Adipose tissue (tissue), 3 donors: ENCODE results near the gene CSTB. TPM values are rescaled to one million over a fixed set of nuclear protein-coding genes. Genes with fewer than 3 reads are reported as not detected.

Experiments used
- H3K27ac ChIP-seq: one replicate; pipeline ENCODE4 v1.5.1; 2013; ENCODE audit warnings: low read depth, low read length
- WGBS, 3 donors: extraction: QIAGEN DNeasy Blood & Tissue Kit; methylation state at CpG; one replicate each; pipeline ENCODE4 v1.1.7; 2013; 5-methylcytosine and 5-hydroxymethylcytosine counted together
- polyA plus RNA-seq, 3 donors: library from polyadenylated mRNA; stranded (reverse); fragments of 200-250 nt; gene quantifications; one replicate each; pipeline ENCODE4 v1.2.3, GENCODE V29; 2013
- donor health status: healthy with polysubstance abuse.
- donor health status: Bipolar disorder and iron deficiency.
- donor health status: healthy.

CSTB gene
- polyA plus RNA-seq, 3 donors = 25.0 to 92.0 (median 90.4) TPM

DNA sequence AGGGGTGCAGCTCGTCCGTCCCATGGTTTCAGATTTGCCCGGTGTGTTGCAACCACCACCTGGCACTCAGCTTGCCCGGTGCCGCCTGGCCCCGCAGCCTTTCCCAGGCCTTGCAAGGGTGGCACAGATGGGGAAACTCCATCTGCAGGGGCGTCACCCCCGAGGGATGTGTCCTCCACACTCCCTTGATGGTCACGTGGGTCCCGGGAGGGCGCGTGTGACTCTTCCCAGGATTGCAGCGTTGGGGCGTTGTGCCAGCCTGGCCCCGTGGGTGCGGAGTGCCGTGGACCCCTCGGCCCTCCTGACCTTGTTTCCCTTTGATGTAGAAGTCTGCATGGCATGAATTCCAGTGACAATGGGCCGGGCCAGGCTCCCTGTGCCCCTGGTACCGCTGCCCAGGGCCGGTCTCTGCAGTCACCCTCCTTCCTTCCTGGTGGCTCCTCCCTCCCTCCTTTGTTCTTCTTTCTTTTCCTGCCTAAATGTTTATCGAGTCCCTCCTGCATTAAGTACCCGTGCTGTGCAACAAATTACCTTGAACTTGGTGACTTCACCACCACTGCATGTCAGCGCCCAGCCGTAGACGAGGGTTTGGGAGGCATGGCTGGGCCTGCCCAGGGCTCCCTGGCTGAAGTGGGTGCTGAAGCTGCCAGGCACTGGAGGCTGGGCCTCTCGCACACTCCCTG lies 36.2 kb upstream of the CSTB start:
- 33 to 70% (median 37%) methylated on average over 27 of the region's 27 CpGs for WGBS, 3 donors
- no peak overlapping the region for H3K27ac ChIP-seq

DNA sequence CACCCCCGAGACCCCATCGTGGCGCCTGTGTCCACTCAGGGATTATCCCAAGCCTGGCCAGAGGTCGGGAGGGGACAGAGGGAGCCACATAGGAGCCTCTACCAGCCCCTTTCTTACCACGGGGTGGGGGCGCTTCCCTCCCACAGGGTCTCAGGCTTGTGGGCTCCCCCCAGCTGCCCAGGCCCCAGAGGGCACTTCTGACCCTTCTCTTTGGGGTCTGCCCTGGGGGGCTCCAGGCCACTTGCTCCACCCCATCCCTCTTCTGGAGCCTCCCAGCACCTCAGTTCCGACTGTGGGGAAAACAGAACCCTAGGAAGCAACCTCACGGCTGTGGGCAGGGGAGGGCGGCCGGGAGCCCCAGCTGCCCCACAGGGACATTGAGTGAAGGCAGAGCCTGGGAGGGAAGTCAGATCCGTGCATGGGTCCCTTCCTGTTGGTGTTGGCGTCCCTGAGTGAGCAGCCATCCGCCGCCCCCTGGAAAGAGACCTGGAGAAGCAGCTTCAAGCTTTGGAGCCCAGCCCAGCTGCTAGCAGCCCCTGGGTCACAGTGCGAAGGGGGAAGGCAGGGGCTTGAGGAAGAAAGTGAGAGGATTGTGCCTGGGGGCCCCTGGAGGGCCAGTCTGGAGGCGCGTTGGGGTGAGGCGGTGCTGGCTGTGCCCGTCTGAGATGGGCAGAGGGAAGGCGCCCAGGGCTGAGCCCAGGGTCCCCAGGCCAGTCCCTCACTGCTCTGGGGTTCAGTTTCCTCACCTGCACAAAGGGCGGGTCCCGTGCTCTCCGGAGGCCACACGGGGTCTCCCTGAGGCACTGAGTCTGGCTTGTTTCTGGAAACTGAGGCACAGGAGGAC lies 35.4 kb upstream of the CSTB start:
- H3K27ac ChIP-seq = no peak overlapping the region
- 61 to 76% (median 69%) methylated on average over 23 to 24 of the region's 24 CpGs for WGBS, 3 donors

DNA sequence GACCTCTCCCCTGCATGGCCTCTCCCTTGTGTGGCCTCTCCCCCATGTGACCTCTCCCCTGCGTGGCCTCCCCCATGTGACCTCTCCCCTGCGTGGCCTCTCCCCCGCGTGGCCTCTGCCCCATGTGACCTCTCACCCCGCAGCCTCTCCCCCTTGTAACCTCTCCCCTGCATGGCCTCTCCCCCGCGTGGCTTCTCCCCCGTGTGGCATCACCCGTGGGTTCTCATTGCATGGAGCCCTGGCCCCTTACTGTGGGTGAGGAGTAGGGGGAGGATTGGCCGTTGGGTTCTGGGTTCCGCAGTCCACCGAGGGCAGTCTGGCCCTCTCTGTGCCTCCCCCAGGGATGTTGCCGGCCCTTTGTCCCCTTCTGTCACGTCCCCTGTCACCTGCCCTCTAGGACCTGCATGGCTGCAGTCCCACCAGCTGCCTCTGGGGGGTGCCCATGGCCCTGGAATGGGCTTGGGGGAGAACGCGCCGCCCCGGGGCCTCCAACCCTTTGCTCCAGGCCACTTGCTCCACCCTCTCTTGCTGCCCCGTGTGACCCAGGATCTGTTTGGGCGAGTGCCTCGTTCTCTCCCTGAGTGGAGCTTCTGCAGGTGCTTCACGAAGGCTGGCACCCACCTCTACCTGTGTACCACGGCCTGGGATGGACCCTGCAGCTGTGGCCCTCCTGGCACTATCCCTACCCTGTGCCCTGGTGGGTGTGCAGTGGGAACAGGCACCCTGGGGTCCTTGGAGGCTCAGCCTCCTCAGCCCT lies 34.6 kb upstream of the CSTB start:
- H3K27ac ChIP-seq = no peak overlapping the region
- 13 to 15% (median 14%) methylated on average over 22 to 23 of the region's 23 CpGs for WGBS, 3 donors

DNA sequence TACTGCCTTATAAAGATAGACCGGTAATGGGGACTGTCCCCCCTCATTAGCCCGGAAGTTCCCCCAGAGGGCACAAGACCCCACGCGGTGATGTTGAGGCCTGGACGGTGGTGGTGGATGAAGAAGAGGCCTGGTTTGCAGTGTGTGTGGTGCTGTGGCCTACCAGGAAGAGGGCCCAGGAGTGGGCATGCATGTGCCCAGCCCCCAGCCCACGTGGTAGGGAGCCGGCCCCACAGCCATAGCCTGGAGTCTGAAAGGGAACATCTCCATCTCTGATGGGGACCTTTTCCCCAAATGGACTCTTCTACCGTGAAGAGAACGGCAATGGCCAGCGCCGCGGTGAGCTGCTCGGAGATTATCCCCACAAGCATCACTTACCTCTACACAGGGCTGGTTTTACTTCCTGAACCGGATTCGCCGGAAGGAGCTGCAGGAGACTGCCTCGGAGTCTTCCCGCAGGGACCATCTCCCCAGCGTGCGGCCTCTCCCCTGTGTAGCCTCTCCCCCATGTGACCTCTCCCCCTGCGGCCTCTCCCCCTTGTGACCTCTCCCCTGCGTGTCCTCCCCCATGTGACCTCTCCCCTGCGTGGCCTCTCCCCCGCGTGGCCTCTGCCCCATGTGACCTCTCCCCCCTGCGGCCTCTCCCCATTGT lies 33.9 kb upstream of the CSTB start:
- H3K27ac ChIP-seq = no peak overlapping the region
- 64 to 69% (median 68%) methylated on average over 26 of the region's 26 CpGs for WGBS, 3 donors

DNA sequence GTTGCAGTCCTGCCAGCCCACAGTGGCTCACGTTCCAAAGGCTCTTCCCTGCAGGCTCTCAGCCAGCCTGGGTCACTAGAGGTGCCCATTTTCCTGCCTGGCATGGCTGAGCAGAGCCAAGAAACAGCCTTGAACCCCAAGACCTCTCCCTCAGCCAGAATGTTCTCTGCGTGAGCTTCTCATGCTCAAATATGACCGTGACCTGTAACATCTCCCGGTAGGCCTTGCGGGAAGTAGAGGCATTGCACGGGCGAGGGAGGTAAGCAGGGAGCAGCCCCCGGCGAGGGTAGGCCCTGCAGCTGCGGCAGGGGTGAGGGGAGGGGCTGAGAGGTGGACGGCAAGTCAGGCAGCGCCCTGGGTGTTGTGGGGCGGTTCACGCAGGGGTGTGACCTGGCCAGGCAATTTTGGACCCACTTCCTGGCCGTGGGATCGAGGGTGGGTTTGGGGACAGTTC lies 33.3 kb upstream of the CSTB start:
- no peak overlapping the region for H3K27ac ChIP-seq
- 84 to 91% (median 85%) methylated on average over 16 of the region's 16 CpGs for WGBS, 3 donors

DNA sequence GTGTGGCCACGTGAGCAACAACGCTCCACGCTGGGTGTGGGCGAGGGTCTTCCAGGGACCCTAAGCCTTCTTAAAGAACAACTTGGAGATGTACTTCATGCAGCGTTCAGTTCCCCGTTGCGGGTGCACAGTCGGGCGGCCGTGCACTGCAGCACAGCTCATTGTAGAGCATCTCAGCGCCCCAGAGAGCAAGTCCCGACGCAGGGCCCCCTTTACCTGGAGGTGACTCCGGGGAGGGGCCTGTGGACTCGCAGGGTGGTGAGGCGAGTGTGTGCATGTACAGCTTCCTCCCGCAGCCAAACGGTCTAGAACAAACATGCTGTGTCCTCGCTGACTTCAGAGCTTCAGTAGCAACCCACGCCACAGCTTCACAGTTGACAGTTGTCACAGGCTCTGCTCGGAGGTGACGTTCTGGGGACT lies 32.7 kb upstream of the CSTB start:
- H3K27ac ChIP-seq = no peak overlapping the region
- 81 to 88% (median 87%) methylated on average over 22 of the region's 22 CpGs for WGBS, 3 donors

DNA sequence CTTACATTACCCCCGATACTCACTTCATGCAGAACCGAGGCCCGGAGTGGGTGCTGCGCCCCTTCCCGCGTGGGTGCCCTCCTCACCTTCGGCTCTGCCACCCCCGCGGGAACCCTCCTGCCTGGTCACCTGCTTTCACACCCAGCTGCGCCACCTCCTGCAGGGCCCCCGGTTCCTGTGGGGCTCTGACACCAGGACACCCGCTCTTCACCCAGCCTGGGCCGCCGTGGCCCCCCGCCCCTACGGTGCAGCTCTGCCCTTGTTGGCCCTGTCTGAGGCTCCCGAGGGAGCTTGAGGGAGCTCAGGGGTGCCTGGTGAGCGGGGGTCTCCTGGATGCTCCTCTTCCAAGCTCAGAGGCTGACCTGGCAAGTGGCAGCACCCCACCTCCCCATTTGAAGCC lies 32.3 kb upstream of the CSTB start:
- 84 to 87% (median 84%) methylated on average over 17 to 18 of the region's 18 CpGs for WGBS, 3 donors
- no peak overlapping the region for H3K27ac ChIP-seq

DNA sequence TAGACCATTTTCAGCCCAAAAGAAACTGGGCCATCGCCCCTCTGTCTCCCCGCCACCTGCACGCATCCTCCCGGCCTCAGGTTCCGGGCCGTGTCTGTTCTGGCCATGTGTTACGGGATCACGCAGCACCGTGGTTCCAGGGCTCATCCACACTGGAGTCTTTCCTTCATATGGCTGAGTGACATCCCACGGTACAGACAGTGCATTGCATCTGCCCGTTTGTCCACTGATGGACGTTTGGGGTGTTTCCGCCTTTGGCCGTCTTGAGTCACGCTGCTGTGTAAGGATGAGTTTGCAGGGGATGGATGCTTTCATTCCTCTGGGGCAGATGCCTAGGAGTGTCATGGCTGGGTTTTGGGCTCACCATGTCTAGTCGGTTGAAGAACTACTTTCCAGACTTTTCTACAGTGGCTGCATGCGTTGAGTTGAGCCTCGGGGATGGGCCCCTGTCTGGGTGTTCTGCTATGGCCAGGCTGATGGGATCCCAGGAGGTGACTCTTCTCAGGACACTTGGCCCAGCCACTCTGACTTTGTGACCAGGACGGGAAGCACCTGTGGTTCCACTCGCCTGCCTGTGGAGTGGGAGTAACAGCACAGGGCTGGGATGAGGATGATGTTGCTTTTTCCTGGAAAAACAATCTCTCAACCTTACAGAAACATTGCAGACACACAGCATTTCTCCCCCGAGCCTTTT lies 30.1 kb upstream of the CSTB start:
- no peak overlapping the region for H3K27ac ChIP-seq
- WGBS, 3 donors = 87 to 91% (median 87%) methylated on average over 21 of the region's 21 CpGs

DNA sequence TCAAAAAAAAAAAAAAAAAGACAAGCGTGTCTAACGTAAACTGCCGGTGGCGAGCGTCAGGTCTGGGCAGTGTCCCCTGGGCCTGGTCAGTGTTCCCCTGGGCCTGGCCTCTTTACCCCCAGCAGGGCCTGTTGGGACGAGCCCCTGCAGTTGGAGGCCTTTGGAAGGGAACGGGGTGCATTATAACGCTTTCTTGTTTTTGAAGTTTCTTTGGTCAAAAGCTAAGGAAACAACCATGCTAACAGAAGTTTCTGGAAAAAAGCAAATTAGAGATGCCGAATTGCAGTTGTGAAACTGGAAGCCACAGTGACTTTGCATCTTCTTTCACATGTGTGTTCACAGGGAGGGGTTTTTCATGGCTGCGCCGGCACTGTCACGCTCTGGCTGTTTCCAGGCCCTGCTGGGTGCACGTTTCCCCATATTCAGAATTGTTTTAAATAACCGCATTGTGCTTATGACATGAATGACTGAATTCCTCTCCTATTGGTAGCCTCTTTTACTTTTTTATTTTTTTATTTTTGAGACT lies 29.2 kb upstream of the CSTB start:
- 56 to 92% (median 70%) methylated on average over 14 of the region's 14 CpGs for WGBS, 3 donors
- no peak overlapping the region for H3K27ac ChIP-seq

DNA sequence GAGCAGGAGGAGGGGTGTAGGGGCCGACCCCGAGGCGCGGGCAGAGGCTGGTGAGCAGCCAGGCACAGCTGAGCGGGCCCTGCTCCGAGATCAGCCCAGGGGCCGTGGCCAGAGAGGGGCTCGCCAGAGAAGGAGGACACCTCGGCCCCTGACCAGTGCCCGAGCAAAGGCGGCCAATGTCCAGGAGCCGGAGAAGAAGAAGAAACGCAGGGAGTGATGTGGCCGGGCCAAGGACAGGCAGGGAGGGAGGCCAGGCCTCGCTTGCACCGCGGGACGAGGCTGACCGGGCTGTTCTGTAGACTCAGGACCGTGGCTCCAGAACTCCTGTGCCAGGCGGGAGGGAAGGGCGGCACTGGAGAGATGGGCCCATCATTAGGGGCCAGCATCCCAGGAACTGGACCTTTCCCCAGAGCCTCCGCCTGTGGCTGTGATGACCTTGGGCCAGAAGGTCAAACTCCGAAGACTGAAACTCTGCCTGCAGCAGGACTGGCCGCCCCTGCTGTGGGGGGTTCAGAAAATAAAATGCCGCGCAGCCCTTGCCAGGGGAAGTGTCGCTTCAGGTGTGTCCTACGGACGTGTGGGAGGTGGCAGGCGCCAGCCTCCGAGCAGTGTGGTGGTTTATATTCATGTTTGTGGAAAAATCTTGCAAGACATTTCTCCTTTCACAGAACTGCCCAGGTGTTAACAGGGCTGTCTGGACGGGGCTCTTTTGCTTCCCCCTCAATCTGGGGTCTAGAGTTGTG lies 27.6 kb upstream of the CSTB start:
- no peak overlapping the region for H3K27ac ChIP-seq
- 88 to 93% (median 90%) methylated on average over 32 to 33 of the region's 33 CpGs for WGBS, 3 donors

DNA sequence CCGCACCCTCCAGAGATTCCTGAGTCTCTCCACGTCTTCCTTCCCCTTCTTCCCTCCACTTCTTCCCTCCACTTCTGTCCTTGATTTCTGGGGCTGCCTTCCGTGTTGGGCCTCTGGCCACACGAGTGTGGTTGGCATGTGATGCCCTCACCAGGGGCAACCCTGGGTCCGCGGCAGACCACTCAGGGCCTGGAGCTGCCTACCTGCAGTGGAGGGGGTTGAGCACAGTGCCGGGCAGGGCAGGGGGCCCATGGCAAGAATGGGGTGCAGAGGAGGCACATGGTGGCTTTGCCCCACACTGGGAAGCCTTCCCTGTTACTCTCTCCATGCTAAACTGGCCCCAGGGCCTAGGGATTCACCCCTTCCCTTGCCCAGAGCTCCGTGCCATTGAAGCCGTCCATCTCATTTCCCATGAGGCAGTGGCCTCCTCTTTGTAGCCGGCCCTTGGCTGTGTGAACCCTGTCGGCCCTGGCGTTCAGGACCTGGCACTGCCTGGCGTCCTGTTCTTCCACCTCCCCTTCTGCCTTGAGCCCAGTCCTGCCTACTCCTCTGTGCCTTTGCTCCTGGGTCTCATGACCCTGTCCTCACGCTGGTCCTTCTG lies 26.7 kb upstream of the CSTB start:
- WGBS, 3 donors = 85 to 89% (median 88%) methylated on average over 14 of the region's 14 CpGs
- H3K27ac ChIP-seq = no peak overlapping the region

DNA sequence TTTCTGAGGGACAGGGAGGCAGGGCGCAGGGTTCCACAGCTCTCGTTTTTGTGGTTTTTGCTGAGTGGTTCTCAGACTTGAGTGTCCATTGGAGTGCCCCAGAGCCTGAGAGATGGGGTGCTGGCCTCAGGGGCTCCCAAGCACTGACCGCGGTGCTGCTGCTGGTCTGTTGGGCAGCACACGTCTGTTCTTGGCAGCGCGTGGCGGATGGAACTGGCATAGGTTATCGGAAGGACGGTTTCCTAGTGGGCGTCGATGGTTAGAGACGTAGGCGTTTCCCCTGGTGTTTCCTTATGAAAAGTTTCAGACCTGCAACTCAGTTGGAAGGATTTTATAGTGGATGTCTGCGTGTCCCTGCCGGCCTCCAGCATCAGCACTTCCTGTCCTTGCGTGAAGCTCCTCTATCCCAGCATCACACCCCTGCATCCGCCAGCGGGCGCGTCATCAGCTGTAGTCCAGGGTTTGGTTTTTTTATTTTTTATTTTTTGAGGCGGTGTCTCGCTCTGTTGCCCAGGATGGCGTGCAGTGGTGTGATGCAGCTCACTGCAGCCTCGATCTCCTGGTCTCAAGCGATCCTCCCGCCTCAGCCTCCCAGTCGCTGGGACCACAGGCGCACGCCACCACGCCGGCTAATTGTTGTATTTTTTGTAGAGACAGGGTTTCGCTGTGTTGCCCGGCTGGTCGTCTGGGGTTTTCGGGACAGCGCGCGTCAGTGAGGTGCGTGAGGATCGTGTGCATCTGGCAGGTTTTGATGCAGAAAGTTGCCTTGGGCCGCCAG lies 25.1 kb upstream of the CSTB start:
- H3K27ac ChIP-seq = no peak overlapping the region
- WGBS, 3 donors = 94 to 96% (median 95%) methylated on average over 42 of the region's 42 CpGs

DNA sequence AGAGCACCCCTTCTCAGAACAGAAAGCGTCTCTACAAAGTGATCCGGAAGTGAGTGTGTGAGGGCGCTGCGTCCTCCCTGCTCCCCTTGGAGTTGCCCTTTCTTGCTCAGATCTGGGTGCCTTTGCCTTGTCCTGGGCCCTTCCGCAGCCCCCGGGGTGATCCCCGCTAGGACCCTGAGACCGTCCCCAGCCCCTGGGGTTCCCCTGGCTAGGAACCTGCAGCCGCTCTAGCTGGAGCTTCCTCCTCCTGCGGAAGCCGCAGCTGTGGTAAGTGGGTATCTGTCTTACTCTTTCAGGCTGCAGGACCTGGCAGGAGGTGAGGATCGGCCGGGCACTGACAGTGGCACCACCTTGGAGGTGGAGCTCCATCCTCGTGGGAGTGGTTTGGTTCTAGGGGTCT lies 24.5 kb upstream of the CSTB start:
- no peak overlapping the region for H3K27ac ChIP-seq
- 90 to 93% (median 92%) methylated on average over 14 of the region's 14 CpGs for WGBS, 3 donors

DNA sequence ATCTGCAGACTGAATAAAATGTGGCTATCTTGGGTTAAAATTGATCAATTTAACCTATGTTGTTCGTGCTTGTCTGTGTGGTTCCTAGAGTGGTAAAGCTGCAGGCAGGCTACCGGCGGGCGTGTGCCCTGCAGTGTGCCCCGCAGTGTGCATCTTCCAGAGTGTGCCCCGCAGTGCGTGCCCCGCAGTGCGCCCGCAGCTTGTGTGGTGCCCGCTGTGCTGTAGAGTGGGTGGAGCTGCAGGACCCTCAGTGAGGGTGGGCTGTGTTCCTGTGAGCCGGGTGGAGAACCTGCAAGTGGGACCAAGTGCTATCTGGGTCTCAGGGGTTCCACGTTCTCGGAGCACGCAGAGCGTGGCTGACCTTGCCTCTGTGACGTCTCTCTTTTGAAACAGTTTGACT lies 24.0 kb upstream of the CSTB start:
- 94 to 97% (median 96%) methylated on average over 16 to 17 of the region's 17 CpGs for WGBS, 3 donors
- no peak overlapping the region for H3K27ac ChIP-seq

DNA sequence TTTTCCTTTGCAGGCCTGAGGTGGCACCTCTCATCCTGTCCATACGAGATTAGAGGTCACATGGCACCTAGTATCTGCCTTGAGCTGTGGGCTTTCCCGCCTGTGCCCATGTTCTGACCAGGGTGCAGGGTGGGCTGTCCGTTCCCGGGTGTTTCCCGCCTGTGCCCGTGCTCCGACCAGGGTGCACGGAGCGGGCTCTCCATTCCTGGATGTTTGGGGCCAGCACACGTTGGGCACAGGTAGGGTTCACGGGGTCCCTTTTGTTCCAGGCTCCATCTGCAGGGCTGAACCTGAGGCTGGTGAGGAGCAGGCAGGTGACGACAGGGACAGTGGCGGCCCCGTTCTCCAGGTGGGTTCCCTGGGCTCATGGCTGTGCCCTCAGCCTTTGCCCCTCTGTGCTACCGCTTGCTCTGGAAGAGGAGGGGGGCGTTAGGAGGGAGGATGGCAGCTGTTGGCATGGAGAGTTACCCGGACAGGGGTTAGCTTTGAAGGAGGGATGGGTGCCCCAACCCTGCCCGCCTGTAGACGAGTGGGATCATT lies 23.3 kb upstream of the CSTB start:
- no peak overlapping the region for H3K27ac ChIP-seq
- WGBS, 3 donors = 91 to 94% (median 93%) methylated on average over 18 to 19 of the region's 19 CpGs
